NCI-H2107 treated with DMSO at 0.1 percent for 48 hours (cell line): ENCODE data around the gene SLC6A3.

Experiments
- DNase-seq: peaks from one replicate; lab custom pipeline; 2025; ENCODE audit not compliant: unreplicated experiment; lab: John Stamatoyannopoulos, UW

SLC6A3 gene

GRCh38 chr5:1356873-1357787 lies 88.1 kb downstream of the SLC6A3 start:
- no peak for DNase-seq

GRCh38 chr5:1354576-1354975 lies 90.7 kb downstream of the SLC6A3 start:
- DNase-seq, result no peak

GRCh38 chr5:1352231-1353219 lies 92.7 kb downstream of the SLC6A3 start:
- no peak for DNase-seq

DNA sequence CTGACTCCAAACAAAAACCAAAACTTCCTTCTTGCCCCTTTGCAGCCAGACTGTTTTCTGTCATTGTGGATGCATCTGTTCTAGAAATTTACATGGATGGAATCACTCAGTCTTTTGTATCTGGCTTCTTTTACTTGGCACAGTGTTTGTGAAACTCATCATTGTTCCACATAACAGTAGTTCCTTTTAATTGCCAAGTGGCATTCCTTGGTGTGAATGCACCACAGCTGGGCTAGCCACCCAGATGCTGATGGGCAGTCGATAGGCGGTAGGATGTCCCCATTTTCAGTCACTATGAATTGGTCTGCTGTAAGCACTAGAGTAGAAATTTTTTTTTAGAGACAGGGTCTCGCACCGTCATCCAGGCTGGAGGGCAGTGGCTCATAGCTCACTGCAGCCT lies 94.1 kb downstream of the SLC6A3 start:
- DNase-seq, result no peak

DNA sequence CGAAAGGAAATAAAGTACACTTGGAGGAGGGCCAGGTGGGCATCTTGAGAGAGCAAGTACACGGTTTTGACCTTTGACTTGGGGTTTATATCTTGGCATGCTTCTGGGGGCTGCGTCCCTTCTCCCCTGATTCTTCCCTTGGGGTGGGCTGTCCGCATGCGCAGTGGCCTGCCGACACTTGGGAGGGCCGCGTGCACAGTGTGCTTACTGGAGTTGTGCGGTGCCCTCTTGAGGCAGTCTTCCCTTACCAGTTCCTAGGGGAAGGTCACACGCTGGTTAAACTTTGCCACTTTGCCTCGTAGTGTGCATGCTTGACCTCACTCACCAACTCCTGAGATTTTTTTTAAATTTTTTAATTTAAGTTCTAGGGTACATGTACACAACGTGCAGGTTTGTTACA lies 96.0 kb downstream of the SLC6A3 start:
- DNase-seq, result no peak

DNA sequence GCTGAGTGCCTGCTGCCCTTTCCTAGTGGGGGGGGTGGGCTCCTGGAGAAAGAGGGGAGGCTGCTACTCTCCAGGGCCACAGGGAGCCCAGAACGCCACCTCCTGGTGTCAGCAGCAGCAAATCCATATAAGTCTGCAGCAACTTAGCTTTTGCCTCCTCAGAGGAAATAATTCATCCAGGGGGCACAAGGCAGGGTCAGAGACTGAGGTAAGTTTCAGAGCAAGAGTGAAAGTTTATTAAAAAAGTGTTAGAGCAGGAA lies 96.3 kb downstream of the SLC6A3 start:
- DNase-seq, result no peak

- DNase-seq, result no peak
These were observed 97.7 kb downstream of the SLC6A3 start for GRCh38 chr5:1347571-1347970.

DNA sequence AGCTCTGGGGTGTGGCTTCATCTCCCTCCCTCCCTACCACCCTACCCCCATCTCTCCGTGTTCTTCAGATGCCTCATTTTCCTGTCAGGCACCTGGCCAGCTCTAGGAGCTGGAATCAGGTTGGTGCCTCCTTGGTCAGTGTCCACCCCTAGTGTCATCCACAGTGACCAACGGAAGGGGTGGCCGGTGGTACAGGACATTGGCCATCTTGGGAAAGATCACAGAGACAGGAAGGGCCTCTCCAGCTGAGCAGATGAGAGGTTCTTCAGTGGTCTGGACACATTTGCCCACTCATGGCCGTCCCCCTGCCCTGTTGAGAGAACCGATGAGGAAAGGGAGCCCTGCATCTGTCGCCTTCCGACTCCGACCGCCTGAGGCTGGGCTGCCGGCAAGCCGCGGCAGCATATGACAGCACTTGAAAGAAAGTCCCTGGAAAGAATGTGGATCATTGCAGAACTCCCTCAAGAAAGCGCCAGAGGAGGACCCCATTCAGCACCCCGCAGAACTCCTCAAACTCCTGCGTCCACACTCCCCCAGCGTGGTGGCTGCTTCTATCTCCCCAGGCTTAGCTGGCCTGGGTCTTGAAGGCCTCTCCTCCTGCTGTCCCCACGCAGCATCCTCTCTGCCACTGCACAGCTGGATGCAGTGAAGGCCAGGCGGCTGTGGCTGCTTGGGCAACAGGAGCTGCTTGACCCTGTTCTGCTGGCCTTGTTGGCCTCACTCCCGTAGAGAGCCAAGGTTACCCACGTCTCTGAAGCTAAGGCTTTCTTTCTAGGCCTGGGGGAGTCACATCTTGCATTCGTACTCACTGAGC lies 98.4 kb downstream of the SLC6A3 start:
- no peak for DNase-seq

DNA sequence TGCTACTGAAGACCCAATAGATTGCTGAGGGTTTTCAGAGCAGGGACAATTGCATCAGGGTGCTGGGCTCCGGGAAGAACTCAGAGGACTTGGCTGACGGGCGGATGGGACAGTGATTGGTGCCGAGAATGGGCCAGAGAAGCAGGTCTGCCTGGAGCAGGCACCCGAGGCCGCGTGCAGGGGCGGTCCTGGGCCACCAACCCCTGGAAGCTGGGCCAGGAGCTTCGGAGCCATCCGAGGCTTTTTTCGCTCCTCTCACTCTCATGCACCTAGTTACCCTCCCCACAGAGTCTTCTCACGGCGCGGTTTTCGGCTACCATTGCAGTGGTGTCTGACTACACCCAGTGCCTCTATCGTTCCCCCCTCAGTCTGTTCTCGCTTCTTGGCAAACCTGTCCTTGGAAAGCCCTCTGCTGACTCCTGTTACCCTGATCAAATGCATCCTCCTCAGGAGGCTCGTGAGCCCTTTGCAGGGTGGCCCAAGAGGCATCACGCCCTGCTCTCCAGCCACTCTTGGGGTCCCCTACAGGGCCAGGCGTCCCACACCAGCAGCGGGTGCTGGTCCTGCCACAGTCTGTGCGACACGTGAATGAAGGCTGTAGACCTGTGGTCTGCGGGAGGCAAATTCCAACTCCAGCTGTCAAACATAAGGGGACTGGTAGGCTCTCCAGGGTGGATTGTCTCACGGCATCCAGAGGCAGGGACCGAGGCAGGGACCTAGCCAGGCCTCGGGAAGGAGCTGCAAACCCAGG lies 99.2 kb downstream of the SLC6A3 start:
- no peak for DNase-seq

GRCh38 chr5:1344975-1345838 lies 100.0 kb downstream of the SLC6A3 start, which contains the start of gene CLPTM1L:
CLPTM1L (minus strand) TSS chr5:1345099; CDS start chr5:1344841, 258 bp downstream.
- peak; percentile 69 for DNase-seq

- DNase-seq, result no peak
These were observed 101.0 kb downstream of the SLC6A3 start for GRCh38 chr5:1343931-1344901.

DNA sequence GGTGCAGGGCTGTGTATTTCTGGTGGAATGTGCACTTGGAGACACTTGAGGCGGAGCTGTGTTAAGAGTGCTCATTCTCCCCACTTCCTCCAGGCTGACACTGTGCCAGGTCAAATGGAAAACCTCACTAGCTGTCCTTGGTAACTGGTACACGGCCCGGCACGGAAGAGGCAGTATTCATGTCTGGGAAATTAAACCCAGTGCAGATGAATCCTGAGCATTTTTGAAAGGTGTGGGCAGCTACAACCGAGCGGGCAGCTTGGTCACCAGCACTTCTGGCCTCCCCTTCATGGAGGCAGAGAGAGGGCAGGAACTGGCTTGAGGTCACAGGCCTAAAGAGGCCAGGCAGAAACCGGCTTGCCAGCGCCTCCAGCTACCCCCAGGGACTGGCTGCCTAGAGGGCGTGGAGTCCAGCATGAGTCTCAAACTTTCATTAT lies 101.9 kb downstream of the SLC6A3 start:
- no peak for DNase-seq
